UCSD-AML1 (cell line): Measurements from ENCODE around the gene CMSS1.

Source experiments
- DNase-seq: peaks from one replicate; lab custom pipeline; 2025; ENCODE audit not compliant: unreplicated experiment; lab: John Stamatoyannopoulos, UW

CMSS1 gene

GRCh38 chr3:99982650-99983049, 165.0 kb downstream of the CMSS1 start:
- no peak for DNase-seq

DNA sequence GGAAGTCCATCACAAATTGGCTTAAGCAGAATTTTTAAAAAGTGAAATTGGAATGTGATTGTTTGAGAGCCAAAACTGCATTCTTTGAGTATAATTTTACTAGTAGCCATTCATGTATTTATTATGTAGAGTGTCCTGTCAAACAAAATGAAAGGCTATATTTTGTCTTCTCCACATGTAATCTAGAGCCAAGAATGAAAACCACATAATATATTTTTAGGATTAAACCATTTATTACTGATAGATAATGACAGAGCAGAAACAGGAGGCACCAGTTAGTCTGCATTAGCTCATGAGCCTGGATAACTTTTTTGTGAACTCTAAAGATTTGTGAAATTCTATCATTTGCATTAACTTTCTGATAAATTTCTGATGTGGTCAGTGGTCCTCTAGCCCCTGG, 166.5 kb downstream of the CMSS1 start:
- DNase-seq = no peak

- DNase-seq = no peak
These were observed 167.0 kb downstream of the CMSS1 start for GRCh38 chr3:99984668-99985067.

DNA sequence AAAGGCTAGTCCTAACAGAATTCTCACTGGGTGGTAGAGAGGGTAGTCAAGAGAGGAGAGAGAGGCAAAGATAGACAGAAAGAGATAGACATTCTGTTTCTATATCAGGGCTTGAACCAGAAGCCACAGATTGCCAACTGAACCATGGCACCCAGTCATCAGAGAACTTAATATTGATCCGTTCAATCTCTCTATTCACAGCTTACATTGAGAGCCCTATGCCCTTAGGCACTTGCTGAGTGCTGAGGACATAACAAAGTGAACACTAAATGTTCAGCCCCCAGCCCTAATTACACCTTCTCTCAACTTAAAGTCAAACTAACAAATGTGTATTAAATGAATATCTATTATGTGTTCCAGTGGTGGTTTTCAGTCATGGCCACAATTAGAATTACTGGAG, 172.5 kb downstream of the CMSS1 start:
- no peak for DNase-seq

DNA sequence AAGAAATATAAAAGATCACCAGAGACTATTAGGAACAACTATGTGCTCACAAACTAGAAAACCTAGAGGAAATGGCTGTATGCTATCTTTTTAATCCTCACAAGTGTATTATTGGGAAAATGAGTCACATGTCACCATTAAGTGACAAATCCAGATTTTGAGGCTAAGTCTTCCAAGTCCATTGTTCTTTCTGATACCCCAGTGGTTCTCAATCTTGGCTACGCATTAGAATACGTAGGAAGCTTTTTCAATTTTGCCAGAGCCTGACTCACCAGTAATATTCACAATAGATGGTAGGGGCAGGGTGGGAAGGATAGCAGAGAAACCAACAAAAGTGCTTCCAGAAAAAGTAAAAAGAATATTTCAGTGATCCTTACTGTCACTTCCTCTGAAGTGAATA, 179.6 kb downstream of the CMSS1 start:
- DNase-seq = no peak

- no peak for DNase-seq
These were observed 181.9 kb downstream of the CMSS1 start for GRCh38 chr3:99999536-99999935.

DNA sequence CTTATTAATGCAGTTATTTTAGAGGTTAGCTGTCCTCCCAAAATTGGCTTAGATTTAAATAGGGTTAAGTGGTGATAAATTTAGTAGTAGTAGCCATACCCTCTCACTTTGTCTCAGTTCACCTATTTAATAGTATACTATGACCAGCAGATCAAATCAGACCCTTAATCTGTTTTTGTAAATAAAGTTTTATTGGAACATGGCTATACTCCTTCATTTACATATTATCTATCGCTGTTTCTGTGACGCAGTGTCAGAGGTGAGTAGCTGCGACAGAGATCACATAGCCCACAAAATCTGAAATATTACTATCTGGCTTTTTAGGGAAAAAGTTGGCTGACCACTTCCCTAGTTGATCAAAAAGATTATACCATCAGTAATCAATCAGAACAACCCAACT, 183.4 kb downstream of the CMSS1 start:
- DNase-seq = no peak

- no peak for DNase-seq
These were observed 184.0 kb downstream of the CMSS1 start for GRCh38 chr3:100001526-100002270.

- DNase-seq = no peak
These were observed 185.1 kb downstream of the CMSS1 start for GRCh38 chr3:100002599-100003350.

- DNase-seq = no peak
These were observed 186.2 kb downstream of the CMSS1 start for GRCh38 chr3:100003609-100004503.

GRCh38 chr3:100004931-100005330, 187.3 kb downstream of the CMSS1 start:
- DNase-seq = no peak

DNA sequence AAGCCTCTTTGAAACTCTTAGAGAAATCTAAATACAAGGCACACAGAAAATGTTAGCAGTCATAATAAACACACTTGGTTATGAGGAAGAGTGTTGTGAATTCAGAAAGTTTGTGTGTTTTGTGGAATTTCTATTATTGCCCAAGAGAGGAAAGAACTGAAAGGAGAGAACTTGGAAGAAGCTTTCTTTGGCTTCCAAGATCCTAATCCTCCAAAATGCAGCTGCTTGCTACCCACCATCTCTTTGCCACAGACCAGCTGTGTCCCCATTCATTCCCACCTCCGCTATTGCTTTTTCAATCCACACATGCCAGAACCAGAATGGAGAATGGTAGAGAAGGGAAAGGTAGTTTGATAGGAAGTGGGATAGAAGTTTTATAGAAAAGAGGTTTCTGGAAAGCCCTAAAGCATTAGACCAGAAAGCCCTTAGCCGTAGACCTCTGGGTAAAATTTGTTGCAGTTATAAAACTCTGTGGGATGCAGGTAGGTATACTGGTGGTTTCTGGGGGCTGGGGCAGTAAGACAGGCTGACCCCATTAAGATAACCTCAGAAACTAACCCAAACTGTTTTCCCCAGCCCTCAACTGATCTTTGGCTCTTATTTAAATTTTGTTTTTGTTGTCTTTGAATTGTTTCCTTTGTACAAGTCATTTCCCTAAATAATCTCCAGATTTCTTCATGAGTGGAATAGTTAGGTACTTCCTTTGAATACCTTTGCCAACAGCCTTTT, 188.2 kb downstream of the CMSS1 start:
- no peak for DNase-seq

DNA sequence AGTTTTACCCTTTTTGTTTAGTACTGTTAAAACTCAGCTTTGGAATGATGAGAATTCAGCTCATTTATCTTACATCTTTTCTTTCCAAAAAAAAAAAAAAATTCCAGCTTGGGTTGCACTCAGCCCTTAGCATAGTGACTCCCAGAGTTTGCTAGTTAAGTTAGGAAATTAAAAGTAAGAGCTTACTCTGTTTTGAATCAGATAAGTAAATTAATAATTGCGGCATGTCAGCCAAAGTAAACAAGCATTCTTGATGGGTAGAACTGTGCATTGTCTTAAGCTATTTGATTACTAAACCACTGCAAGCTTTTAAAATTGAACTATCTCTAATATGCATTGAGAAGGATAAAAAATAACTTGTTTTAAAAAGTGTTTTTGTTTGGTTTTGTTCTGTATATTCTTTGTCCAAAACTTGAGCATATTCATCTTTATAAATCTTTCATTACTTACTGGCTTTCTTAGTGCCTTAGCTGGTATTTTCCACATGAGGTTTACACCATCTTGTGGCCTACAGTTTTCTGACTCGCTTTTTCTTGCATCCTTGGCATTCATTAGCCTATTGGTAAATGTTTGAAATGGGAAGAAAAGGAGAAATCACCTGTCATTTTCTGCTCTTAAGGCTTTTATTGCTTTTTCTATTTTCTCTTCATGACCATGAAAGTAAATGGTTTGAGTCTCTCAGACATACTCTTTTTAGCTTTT, 189.1 kb downstream of the CMSS1 start:
- DNase-seq = no peak

DNA sequence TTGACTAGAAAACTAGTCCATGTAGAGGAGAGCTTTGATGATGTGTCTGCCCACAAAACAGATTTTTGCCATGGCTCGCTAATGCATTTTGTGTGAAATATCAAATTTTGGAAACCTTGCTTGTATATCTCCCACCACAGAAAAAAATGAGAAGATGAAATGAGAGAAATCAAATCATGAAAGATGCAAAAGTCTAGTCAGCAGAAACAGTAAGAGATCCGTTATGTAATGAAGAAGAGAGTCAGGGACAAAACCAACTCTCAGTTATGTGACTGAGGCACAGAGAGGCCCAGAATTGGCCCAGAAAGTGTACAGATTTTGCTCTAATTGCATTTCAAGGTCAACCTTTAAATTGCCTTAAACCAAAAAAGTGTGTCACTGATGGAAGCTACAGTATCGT, 189.7 kb downstream of the CMSS1 start:
- DNase-seq = no peak

DNA sequence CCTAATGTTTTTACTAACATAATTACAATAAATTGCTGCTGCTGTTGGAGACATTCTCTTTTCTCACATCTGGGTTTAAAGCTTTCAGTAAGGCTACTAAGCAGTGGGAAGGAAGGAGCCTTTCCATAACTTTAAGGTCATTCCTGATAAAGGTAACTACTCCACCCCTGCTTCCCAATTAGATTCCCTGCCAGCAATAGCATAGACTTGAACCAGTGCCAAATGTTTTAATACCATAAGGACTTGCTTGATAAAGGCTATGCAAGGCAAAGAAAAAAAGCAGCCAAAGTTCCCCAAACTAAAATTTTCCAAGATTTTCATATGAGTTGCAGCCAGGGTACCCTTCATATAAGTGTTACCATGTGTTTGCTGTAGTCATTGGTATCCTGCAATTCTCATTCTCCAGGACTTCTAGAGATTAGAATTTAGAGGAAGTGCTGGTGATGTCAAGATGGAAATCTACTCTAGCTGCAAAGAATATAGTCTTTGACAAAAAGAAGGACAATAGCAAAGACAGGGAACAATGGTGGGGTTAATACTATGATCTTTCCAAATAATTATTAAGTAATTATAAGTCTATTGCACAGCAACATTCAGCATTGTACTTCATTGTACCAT, 190.5 kb downstream of the CMSS1 start:
- DNase-seq = no peak

- no peak for DNase-seq
These were observed 191.8 kb downstream of the CMSS1 start for GRCh38 chr3:100009276-100010086.

- no peak for DNase-seq
These were observed 192.4 kb downstream of the CMSS1 start for GRCh38 chr3:100010087-100010417.

DNA sequence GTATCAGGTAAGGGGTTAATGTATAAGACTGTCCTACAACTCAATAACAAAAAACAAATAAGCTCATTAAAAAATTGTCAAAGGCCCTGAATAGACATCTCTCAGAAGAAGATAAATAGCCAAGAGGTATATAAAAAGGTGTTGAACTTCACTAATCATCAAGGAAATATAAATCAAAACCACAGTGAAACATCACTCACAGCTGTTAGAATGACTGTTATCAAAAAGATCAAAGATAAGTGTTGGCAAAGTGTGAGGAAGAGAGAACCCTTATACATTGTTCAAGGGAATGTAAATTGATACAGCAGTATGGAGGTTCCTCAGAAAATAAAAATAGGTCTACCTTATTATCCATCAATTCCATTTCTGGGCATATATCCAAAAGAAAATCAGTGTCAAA, 201.1 kb downstream of the CMSS1 start:
- no peak for DNase-seq

DNA sequence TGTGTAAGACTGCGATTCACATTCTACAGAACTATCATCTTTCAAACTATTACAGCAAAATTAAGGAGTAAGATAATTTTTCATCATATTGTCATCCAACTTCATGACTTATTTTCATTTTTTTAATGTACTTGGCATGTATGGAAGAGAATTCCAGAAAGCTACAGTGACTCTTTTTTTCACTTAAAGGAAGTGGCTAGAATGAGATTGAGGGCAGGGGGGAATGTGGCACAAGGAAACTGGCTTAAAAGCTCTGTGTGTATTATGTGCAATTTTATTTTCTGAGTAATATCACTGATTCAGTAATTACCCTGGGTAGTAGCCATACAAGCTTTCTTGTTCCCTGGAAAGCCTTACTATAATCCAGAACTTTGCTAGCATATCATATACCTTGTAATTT, 202.1 kb downstream of the CMSS1 start:
- DNase-seq = no peak
